Activated T-cell treated with anti-CD3 and anti-CD28 coated beads for 24 hours (primary cell): ENCODE results near the gene GALNT2.

ENCODE experiments used
- DNase-seq: peaks from one replicate; pipeline ENCODE4 v3.0.0-alpha.2; 2020; ENCODE audit warnings: low read depth

Gene GALNT2

DNA sequence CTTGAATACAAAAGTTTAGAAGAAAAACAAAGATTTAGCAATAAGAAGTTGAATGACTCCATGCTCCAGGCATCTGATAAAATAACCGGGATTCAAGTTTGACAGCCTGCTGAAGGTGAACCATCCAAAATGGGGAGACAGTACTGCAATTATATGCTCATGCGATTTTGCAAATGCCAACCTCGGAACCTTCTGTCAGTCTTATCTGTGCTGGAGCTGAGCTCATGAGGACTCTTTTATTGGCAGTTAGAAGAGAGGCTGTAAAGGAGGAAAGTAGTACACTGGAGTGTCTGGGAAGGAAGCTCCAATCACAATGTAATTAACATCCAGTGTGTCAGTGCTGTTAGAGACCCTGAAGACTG, 170.0 kb downstream of the GALNT2 start:
- no peak for DNase-seq

DNA sequence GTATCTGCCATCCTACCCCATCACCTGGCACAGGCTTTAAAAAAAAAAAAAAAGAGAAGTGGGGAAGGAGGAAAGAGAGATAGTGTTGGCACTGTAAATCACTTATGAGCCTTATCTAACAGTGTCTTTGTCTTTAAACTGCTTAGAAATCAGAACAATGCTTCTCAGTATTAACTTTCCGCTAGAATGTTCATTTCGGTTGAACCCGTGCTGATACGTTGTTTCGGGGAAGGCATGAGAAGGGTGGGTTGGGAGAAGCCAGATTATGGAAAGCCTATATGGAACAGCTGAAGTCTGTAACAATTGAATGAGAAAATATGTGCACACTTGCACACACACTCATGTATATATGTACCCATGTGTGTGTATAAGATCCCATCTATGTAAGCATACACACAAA, 170.8 kb downstream of the GALNT2 start:
- no peak for DNase-seq

GRCh38 chr1:230240446-230241086, 173.5 kb downstream of the GALNT2 start:
- DNase-seq, result no peak

DNA sequence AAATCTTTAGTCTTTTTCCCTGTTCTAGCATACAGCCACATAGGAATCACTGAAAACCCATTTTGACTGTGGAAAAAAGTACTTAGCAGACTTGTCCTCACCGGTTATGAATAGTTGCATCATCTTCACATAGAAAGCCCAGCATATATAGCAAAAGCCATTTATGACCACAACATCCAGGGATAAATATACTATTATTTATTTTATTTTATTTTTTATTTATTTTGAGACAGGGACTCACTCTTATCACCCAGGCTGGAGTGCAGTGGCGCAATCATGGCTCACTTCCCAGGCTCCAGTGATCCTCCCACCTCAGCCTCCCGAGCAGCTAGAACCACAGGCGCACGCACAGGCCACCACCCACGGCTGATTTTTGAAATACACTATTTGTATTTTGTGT, 175.3 kb downstream of the GALNT2 start:
- no peak for DNase-seq

DNA sequence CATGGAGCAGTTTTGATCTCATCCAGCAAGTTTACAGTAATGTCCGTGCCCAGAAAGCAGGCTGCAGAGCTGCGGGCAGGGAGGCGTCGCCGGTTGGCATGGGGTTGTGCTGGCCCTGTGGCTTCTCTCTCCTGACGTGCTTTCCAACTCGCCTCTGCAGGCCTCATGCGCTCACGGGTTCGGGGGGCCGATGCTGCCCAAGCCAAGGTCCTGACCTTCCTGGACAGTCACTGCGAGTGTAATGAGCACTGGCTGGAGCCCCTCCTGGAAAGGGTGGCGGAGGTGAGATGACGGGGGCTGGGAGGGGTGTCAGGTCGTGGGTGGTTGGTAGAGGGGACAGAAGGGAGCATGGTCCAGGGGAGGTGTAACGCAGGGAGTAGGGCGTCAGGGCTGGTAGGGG, 176.1 kb downstream of the GALNT2 start:
- DNase-seq, result no peak

- no peak for DNase-seq
These were observed 176.7 kb downstream of the GALNT2 start for GRCh38 chr1:230243583-230244353.

GRCh38 chr1:230246551-230246950, 179.5 kb downstream of the GALNT2 start:
- DNase-seq, result no peak

- no peak for DNase-seq
These were observed 181.2 kb downstream of the GALNT2 start for GRCh38 chr1:230248016-230248888.

DNA sequence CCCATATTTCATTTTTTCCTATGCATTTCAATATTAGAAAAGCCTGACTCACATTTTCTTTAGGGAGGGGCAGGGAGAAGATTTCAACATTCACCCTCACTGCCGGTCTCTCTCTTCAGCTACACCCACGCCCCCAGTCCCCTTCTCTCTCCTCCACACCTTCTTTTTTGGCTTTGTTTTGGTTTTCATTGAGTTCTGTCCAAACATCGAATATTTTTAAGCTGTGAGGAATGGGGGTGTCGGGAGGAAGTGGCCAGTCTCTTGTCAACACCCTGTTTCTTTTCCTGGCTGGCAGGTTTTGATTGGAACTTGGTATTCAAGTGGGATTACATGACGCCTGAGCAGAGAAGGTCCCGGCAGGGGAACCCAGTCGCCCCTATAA, 181.8 kb downstream of the GALNT2 start:
- no peak for DNase-seq

DNA sequence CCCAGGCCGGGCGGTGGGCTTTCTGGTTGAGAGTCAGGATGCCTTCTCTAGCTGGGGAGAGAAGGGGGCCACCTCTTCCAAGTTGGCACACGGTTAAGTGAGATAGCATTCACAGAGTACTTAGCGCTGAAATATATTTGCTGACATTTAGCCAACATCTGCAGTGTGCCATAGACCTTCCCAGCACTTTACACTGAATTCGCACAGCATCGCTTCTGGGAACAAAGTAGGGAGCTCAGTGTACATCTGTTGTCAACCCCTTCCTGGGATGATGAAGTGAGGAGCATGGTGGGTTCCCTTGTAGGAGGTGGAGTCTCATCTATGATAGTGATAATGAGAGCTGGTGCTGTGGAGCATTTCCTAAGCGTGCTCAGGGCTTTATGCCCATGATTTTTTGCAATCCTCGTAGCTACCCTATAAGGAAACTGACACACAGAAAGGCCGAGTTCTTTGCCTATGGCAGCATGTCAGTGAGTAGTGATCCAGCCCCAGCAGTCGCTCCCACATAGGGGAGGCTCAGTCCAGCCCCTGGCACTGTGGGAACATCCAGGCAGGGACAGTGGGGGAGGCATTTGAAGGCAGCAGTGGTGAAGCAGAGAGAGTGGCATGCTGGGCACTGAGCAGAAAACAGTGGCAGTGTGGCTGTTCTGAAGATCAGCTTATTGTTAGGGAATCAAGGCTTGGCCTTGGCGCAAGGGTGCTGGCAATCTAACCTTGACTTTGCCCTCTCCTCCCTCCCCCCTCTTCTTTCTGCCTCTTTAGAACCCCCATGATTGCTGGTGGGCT, 182.8 kb downstream of the GALNT2 start:
- no peak for DNase-seq

DNA sequence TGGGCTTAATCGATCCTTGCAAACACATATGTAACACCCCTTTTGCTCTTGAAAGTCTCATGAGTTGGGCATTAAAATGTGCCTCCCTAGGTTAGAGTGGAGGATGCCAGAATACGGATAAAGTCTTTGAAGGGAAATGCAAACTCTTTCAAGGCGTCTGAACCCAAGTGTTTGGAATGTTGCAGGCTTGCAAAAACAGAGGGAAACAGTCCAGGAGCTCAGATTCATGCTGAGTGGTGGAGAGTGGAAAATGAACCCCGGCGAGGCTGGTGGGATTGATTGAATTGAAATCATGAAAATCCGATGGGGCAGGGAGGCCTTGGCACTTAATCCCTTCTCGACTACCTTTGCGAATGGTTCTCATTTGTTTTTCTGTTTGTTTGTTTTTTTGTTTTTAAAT, 183.6 kb downstream of the GALNT2 start:
- no peak for DNase-seq

- DNase-seq, result no peak
These were observed 184.7 kb downstream of the GALNT2 start for GRCh38 chr1:230251644-230252191.

DNA sequence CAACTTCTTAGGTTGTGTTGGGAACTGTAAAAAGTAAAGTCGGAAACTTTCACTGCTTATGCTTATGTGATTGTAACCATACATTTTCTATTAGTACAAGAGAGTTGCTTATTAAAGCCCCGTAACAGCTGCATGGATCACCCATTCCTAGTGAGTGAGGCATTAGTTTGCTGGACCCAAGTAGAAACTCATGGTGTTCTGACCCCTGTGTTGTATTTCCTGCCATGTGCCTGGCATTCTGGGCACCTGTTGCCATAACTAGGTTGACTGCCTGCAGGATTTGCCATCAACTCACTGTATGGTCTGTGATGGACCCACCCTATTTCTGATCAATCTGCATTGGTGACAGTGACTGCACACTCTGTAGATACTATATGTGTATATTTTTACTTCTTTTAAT, 186.1 kb downstream of the GALNT2 start:
- no peak for DNase-seq

DNA sequence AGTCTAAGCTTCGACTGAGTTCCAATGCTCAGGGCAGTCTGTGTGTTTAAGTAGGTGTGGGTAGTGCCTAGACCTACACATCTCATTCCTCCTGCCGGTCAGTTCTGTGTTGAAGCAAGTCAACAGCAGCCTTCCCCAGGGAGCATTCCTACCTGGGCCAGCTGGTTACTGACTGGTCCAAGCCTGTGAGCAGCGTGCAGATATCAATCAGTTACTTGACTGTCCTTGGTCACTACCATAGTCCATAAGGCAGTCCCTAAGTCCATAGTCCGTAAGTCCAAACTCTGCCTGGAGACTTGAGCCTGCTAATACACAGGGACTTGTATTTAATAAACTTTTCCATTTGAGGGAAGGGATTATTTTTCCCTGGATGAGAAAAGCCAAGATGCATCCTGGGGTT, 187.2 kb downstream of the GALNT2 start:
- no peak for DNase-seq

- DNase-seq, result no peak
These were observed 188.1 kb downstream of the GALNT2 start for GRCh38 chr1:230255116-230255515.

- no peak for DNase-seq
These were observed 189.0 kb downstream of the GALNT2 start for GRCh38 chr1:230255991-230256390.

GRCh38 chr1:230256896-230257295, 189.9 kb downstream of the GALNT2 start:
- DNase-seq, result no peak

- DNase-seq, result no peak
These were observed 192.6 kb downstream of the GALNT2 start for GRCh38 chr1:230259621-230260020.

DNA sequence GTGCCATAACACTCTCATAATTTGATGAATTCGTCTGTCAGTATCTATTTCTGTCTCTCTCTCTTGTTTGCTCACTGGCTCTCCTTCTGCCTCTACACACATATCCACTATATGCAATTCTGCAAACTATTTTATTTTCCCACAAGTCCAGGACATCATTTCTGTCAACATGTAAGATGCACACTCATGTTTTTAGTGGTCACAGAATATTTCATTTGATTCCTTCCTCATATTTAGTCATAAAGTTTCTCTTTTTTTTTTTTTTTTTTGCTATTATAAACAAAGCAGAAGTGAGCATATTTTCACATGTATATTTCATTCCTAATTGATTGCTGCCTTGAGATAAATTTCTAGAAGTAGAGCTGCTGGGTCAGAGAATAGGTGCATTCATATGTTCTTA, 193.8 kb downstream of the GALNT2 start:
- no peak for DNase-seq

- DNase-seq, result no peak
These were observed 195.1 kb downstream of the GALNT2 start for GRCh38 chr1:230261928-230262650.

- no peak for DNase-seq
These were observed 196.0 kb downstream of the GALNT2 start for GRCh38 chr1:230262867-230263567.
